Hepatocyte (in vitro differentiated cells): ENCODE measurements around the gene APRT. TPM values are rescaled to one million over a fixed set of nuclear protein-coding genes. Genes with fewer than 3 reads are reported as not detected.

Experiments used
- DNase-seq: peaks from one replicate; pipeline ENCODE4 v3.0.0-alpha.2; 2016; ENCODE audit warnings: low spot score
- H2AFZ ChIP-seq: fragments of 200-600 bp; sonication (generic); 2 replicates; pipeline ENCODE4 v1.6.0; 2016; ENCODE audit warnings: antibody characterized with exemption, mild to moderate bottlenecking
- H3K27ac ChIP-seq: fragments of 200-600 bp; sonication (generic); 2 replicates; pipeline ENCODE4 v1.5.1; 2016; ENCODE audit warnings: mild to moderate bottlenecking
- H3K27me3 ChIP-seq: fragments of 200-600 bp; sonication (generic); 2 replicates; pipeline ENCODE4 v1.6.1; 2016
- H3K36me3 ChIP-seq: fragments of 200-600 bp; sonication (generic); replicated peaks from 2 replicates; pipeline ENCODE4 v1.5.1; 2016; ENCODE audit warnings: low read depth; ENCODE audit not compliant: insufficient read depth
- H3K4me1 ChIP-seq: fragments of 200-600 bp; sonication (generic); 2 replicates; pipeline ENCODE4 v1.5.1; 2016; ENCODE audit warnings: mild to moderate bottlenecking, moderate library complexity; ENCODE audit not compliant: insufficient read depth
- H3K4me2 ChIP-seq: fragments of 200-600 bp; sonication (generic); 2 replicates; pipeline ENCODE4 v1.6.0; 2016
- H3K4me3 ChIP-seq: fragments of 200-600 bp; sonication (generic); 2 replicates; pipeline ENCODE4 v1.5.1; 2016; ENCODE audit warnings: mild to moderate bottlenecking
- H3K79me2 ChIP-seq: fragments of 200-600 bp; sonication (generic); 2 replicates; pipeline ENCODE4 v1.6.0; 2017; ENCODE audit warnings: mild to moderate bottlenecking
- H3K9me2 ChIP-seq: fragments of 200-600 bp; sonication (generic); replicated peaks from 2 replicates; pipeline ENCODE4 v1.6.0; 2017; ENCODE audit warnings: mild to moderate bottlenecking; ENCODE audit not compliant: insufficient read depth
- H3K9me3 ChIP-seq: fragments of 200-600 bp; sonication (generic); 2 replicates; pipeline ENCODE4 v1.5.1; 2016; ENCODE audit warnings: low read depth, mild to moderate bottlenecking
- H4K20me1 ChIP-seq: fragments of 200-600 bp; sonication (generic); 2 replicates; pipeline ENCODE4 v1.6.0; 2016; ENCODE audit warnings: mild to moderate bottlenecking; ENCODE audit not compliant: insufficient read depth, poor library complexity, severe bottlenecking
- CTCF ChIP-seq: fragments of 200-600 bp; sonication (generic); IDR thresholded peaks from 2 replicates; pipeline ENCODE4 v1.5.1; 2016; ENCODE audit warnings: antibody characterized with exemption, mild to moderate bottlenecking; ENCODE audit not compliant: poor library complexity
- EZH2 ChIP-seq: fragments of 200-600 bp; sonication (generic); IDR thresholded peaks from 2 replicates; pipeline ENCODE4 v1.6.1; 2016; ENCODE audit warnings: antibody characterized with exemption, mild to moderate bottlenecking, borderline replicate concordance
- EZH2phosphoT487 ChIP-seq: fragments of 200-600 bp; sonication (generic); IDR thresholded peaks from one replicate; pipeline ENCODE4 v1.6.1; 2018; ENCODE audit warnings: antibody characterized with exemption, mild to moderate bottlenecking, low read depth, moderate library complexity; ENCODE audit not compliant: unreplicated experiment, severe bottlenecking
- WGBS: methylation state at CpG from one replicate; pipeline ENCODE4 v1.1.6; 2016; ENCODE audit warnings: low lambda C conversion rate; ENCODE audit errors: missing lambda C conversion rate; 5-methylcytosine and 5-hydroxymethylcytosine counted together
- polyA plus RNA-seq: library from polyadenylated mRNA; unstranded; fragments of >200 nt; fragmentation: Nextera tagmentation; extraction: Ambion mirVana; gene quantifications from 2 replicates; pipeline ENCODE4 v1.2.1, GENCODE V29; 2016
- total RNA-seq: library from RNA; depleted of rRNA; stranded (reverse); fragments of >200 nt; gene quantifications from 2 replicates; pipeline ENCODE4 v1.2.3, GENCODE V29; 2014

The APRT gene
- total and polyA plus RNA-seq, 2 experiments from 2014 or later, result 101 to 237 TPM

GRCh38 chr16:88762258-88762870, 49.4 kb downstream of the APRT start:
- Histone ChIP-seq H3K4me2 (no peak overlapping the region), H3K4me1 (peaks cover 37% of the 10 kb centered on the region), H4K20me1 (peaks cover 13% of the 10 kb centered on the region), H3K4me3 (no peak overlapping the region), H3K27me3 (no peaks in the 10 kb centered on the region), H3K9me3 (no peaks in the 10 kb centered on the region), H3K79me2 (peaks cover 42% of the 10 kb centered on the region), H3K36me3 (no peaks in the 10 kb centered on the region), H2AFZ (no peak overlapping the region), H3K9me2 (no peaks in the 10 kb centered on the region), H3K27ac (no peak overlapping the region)
- no peak for TF ChIP-seq EZH2
- no peak for TF ChIP-seq CTCF
- no peak for TF ChIP-seq EZH2phosphoT487
- no peak for DNase-seq
- WGBS, result 85% methylated on average over 15 of the region's 16 CpGs

- H3K27ac ChIP-seq, result no peak overlapping the region
- TF ChIP-seq EZH2phosphoT487, result no peak
- TF ChIP-seq CTCF, result no peak
- no peak for TF ChIP-seq EZH2
- no peaks in the 10 kb centered on the region for H3K36me3 ChIP-seq
- H3K9me3 ChIP-seq, result no peaks in the 10 kb centered on the region
- no peaks in the 10 kb centered on the region for H3K27me3 ChIP-seq
- peaks cover 36% of the 10 kb centered on the region for H3K79me2 ChIP-seq
- no peak for DNase-seq
- 80% methylated on average over 10 of the region's 10 CpGs for WGBS
- no peak overlapping the region for H3K4me2 ChIP-seq
- H4K20me1 ChIP-seq, result peaks cover 8% of the 10 kb centered on the region
- peaks cover 37% of the 10 kb centered on the region for H3K4me1 ChIP-seq
- H3K9me2 ChIP-seq, result no peaks in the 10 kb centered on the region
- no peak overlapping the region for H2AFZ ChIP-seq
- no peak overlapping the region for H3K4me3 ChIP-seq
Observed at GRCh38 chr16:88761830-88762229, 49.9 kb downstream of the APRT start.

GRCh38 chr16:88761143-88761534, 50.6 kb downstream of the APRT start:
- Histone ChIP-seq H3K27ac (no peak overlapping the region), H4K20me1 (peaks cover 1% of the 10 kb centered on the region), H3K9me3 (no peaks in the 10 kb centered on the region), H3K36me3 (no peaks in the 10 kb centered on the region), H2AFZ (no peak overlapping the region), H3K4me2 (no peak overlapping the region), H3K4me3 (no peak overlapping the region), H3K4me1 (peaks cover 37% of the 10 kb centered on the region), H3K79me2 (peaks cover 29% of the 10 kb centered on the region), H3K27me3 (no peaks in the 10 kb centered on the region), H3K9me2 (no peaks in the 10 kb centered on the region)
- 94% methylated on average over 5 of the region's 11 CpGs for WGBS
- no peak for DNase-seq
- TF ChIP-seq EZH2phosphoT487 (no peak), CTCF (no peak), EZH2 (no peak)
